Ishikawa (cell line): Measurements from ENCODE around the gene SLC38A10.

Experiments
- CEBPB ChIP-seq: IDR thresholded peaks from 2 replicates; pipeline ENCODE4 v1.6.1; 2012
- CREB1 ChIP-seq: IDR thresholded peaks from 2 replicates; pipeline ENCODE4 v1.6.1; 2012; ENCODE audit warnings: low read depth
- EGR1 ChIP-seq: IDR thresholded peaks from 2 replicates; pipeline ENCODE4 v1.6.1; 2012
- EP300 ChIP-seq: IDR thresholded peaks from 2 replicates; pipeline ENCODE4 v1.6.1; 2012; ENCODE audit warnings: borderline replicate concordance
- FOXM1 ChIP-seq: IDR thresholded peaks from 2 replicates; pipeline ENCODE4 v1.6.1; 2012; ENCODE audit warnings: low read depth, borderline replicate concordance
- MAX ChIP-seq: IDR thresholded peaks from 2 replicates; pipeline ENCODE4 v1.6.1; 2012
- NFIC ChIP-seq: IDR thresholded peaks from 2 replicates; pipeline ENCODE4 v1.6.1; 2012
- RAD21 ChIP-seq: IDR thresholded peaks from 2 replicates; pipeline ENCODE4 v1.6.1; 2012; ENCODE audit warnings: low read depth
- TAF1 ChIP-seq: IDR thresholded peaks from 2 replicates; pipeline ENCODE4 v1.6.1; 2012; ENCODE audit warnings: low read depth, mild to moderate bottlenecking
- TCF12 ChIP-seq: IDR thresholded peaks from 2 replicates; pipeline ENCODE4 v1.6.1; 2012; ENCODE audit warnings: low read depth
- TEAD4 ChIP-seq: IDR thresholded peaks from 2 replicates; pipeline ENCODE4 v1.6.1; 2012
- USF1 ChIP-seq: IDR thresholded peaks from 2 replicates; pipeline ENCODE4 v1.6.1; 2012
- YY1 ChIP-seq: IDR thresholded peaks from 2 replicates; pipeline ENCODE4 v1.6.1; 2012; ENCODE audit warnings: low read depth
- ZBTB7A ChIP-seq: IDR thresholded peaks from 2 replicates; pipeline ENCODE4 v1.6.1; 2012; ENCODE audit warnings: low read depth
- TF ChIP-seq, protein P1 (sequence below): IDR thresholded peaks from 2 replicates; pipeline ENCODE4 v1.6.1; 2012; ENCODE audit warnings: low read depth, mild to moderate bottlenecking

SLC38A10 gene

DNA sequence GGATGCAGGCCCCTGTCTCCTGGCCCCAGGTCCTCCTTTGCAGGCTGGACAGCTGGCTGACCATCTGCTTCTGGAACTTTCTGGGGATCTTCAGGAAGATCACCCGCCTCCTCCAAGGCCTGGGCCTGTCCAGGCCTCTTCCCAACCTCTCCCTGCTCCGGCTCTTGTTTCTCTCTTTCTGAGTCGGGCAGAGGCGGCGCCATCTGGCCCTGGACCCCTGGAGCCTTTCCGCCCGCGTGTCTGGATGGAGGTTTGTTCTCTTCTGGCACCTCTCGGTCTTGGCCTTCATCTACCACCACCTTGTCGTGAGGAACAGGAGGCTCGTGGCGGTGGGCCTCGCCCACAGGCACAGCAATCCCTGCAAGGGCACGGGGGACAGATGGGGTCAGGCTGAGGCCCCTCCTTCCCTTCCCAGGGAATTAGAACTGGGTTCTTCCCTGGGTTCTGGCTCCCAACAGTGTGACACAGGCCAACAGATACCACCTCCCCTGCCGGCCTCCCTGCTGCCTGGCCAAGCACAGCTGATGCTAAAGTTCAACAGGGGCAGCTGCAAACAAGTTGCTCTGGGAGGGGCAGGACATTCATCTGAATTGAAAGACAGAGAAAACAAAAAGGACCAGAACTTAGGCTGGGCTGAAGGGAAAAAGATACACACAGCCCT lies 42.7 kb downstream of the SLC38A10 start:
- no peak for TF ChIP-seq EP300
- TF ChIP-seq TEAD4, result no peak
- TF ChIP-seq NFIC, result no peak
- TF ChIP-seq, protein P1, sequence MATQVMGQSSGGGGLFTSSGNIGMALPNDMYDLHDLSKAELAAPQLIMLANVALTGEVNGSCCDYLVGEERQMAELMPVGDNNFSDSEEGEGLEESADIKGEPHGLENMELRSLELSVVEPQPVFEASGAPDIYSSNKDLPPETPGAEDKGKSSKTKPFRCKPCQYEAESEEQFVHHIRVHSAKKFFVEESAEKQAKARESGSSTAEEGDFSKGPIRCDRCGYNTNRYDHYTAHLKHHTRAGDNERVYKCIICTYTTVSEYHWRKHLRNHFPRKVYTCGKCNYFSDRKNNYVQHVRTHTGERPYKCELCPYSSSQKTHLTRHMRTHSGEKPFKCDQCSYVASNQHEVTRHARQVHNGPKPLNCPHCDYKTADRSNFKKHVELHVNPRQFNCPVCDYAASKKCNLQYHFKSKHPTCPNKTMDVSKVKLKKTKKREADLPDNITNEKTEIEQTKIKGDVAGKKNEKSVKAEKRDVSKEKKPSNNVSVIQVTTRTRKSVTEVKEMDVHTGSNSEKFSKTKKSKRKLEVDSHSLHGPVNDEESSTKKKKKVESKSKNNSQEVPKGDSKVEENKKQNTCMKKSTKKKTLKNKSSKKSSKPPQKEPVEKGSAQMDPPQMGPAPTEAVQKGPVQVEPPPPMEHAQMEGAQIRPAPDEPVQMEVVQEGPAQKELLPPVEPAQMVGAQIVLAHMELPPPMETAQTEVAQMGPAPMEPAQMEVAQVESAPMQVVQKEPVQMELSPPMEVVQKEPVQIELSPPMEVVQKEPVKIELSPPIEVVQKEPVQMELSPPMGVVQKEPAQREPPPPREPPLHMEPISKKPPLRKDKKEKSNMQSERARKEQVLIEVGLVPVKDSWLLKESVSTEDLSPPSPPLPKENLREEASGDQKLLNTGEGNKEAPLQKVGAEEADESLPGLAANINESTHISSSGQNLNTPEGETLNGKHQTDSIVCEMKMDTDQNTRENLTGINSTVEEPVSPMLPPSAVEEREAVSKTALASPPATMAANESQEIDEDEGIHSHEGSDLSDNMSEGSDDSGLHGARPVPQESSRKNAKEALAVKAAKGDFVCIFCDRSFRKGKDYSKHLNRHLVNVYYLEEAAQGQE, result no peak
- no peak for TF ChIP-seq TAF1
- TF ChIP-seq MAX, result no peak
- no peak for TF ChIP-seq ZBTB7A
- TF ChIP-seq RAD21, result no peak
- TF ChIP-seq FOXM1, result no peak
- TF ChIP-seq YY1, result no peak
- no peak for TF ChIP-seq EGR1
- no peak for TF ChIP-seq USF1
- TF ChIP-seq TCF12, result no peak
- TF ChIP-seq CREB1, result no peak

- no peak for TF ChIP-seq EP300
Measured at GRCh38 chr17:81251709-81252301, 43.3 kb downstream of the SLC38A10 start.

DNA sequence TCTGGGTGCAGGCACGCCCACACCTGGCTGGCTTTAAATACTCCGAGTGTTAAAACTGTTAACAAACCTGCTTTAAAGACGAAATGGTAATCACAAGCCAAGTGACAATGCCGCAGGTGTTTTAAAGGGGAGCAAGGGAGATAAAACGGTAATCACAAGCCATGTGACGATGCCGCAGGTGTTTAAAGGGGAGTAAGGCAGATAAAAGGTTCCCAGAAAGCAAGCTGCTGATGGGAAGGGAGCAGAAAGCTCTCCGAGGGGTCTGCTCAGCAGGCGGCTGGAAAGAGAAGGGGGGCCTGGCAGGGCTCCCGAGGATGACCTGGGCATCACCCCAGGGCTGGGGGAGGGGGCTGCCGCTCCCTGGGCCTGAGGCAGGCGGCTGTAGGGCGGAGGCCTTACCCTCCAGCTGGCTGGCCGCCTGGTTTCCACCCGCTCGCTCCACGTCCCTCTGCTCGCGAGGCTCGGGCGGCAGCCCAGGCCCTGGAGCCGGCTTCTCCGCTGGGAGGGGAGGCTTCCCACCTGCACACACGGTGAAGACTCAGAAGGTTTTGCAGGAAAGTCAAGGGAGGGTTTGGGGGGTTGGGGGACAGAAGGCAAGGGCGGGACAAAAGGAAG lies 43.9 kb downstream of the SLC38A10 start:
- TF ChIP-seq TAF1 (no peak), EGR1 (no peak), CEBPB (no peak), MAX (no peak), USF1 (no peak), CREB1 (no peak), NFIC (no peak), TEAD4 (no peak), TCF12 (no peak), EP300 (no peak), RAD21 (no peak), FOXM1 (no peak), ZBTB7A (no peak), YY1 (no peak)
- TF ChIP-seq, protein P1, result no peak

- TF ChIP-seq NFIC, result no peak
- TF ChIP-seq EP300, result no peak
- no peak for TF ChIP-seq TAF1
- no peak for TF ChIP-seq RAD21
- no peak for TF ChIP-seq ZBTB7A
- no peak for TF ChIP-seq YY1
- TF ChIP-seq CEBPB, result no peak
- no peak for TF ChIP-seq FOXM1
- no peak for TF ChIP-seq USF1
- no peak for TF ChIP-seq CREB1
- TF ChIP-seq, protein P1, result no peak
- TF ChIP-seq MAX, result no peak
- no peak for TF ChIP-seq TCF12
- TF ChIP-seq EGR1, result no peak
- TF ChIP-seq TEAD4, result no peak
Measured at GRCh38 chr17:81250286-81251093, 44.6 kb downstream of the SLC38A10 start.
